UCSD-AML1 (cell line): ENCODE measurements around the gene ZNF583.

Experiments
- DNase-seq: peaks from one replicate; lab custom pipeline; 2025; ENCODE audit not compliant: unreplicated experiment; lab: John Stamatoyannopoulos, UW

ZNF583 gene

DNA sequence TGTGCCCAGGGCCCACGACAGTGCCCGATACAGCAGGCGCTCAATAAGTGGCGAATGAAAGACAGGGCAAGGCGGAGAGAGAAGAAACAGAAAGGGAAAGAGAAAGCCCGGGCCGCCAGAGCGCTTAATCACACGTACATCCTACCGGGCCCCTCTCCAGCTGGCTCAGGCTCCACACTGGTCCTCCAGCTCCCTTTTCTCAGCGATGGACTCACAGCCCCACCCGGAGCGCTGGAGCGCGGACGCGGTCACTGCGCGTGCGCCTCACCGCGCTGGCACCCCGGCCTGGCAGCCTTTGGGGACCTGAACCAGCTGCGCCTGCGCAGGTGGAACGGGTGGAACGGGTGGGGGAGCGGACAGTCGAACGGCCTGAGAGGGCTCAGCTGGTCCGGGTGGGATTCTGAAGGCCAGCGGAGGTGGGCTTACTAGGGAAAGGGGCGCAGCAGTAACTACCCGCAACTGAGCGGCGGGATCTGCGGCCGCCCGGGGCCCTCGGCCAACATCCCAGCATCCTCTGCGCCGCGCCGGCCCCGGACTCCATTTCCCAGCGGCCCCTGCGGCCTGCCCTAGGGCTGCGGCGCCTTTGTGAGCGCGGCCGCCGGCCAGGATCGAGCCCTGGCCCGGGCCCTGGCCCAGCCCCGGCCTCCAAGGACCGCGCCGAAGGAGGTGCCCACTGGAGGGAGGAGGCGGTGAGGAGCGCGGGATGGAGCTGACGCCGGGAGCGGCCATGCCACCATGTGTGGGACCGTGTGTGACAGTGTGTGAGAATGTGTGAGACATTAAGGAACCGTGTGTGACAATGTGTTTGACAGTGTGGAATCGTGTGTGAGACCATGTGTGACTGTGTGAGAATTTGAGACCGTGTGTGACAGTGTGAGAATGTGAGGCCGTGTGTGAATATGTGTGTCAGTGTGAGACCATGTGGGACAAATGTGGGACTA lies at the start of gene ZNF583:
ZNF583 (plus strand) TSS at position 569 of the 941 bp plus-strand sequence. CDS start 2,783 bp downstream, outside the sequence.
- DNase-seq: peak; percentile 92

DNA sequence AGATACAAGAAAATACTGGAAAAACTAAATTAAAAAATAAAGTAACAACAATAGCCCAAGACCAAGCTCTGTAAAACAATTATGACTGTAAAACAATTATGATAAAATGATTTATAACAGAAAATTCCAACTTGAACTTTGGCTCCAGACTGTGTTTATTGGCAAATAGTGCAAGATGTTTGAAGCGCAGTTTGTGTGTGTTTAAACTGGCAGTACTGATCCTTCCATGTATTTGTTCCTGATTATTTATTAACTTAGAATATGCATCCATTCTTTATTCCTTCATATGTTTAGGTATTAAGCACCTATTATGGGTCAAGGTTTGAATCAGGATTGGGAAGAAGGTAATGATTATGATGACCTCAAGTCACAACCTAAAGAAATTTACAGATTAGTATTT lies 48.6 kb upstream of the ZNF583 start:
- DNase-seq: no peak

DNA sequence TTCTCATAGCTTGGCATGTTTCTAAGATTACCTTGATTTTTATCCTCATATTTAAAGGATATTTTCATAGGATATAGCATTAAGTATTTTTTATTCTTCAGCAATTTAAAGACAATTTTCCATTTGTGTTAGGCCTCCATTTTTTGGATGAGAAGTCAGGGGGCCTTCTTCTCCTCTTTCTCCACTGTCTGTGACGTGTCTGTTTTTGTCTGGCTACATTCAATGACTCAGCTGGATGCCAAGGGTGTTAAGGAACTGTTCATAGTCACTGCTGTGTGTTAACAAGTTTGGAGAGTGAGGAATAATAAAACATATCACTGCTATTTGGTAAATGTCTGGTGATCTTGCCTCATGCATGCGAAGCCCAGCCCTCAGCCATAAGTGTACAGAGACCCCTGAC lies 47.2 kb upstream of the ZNF583 start:
- DNase-seq: no peak

DNA sequence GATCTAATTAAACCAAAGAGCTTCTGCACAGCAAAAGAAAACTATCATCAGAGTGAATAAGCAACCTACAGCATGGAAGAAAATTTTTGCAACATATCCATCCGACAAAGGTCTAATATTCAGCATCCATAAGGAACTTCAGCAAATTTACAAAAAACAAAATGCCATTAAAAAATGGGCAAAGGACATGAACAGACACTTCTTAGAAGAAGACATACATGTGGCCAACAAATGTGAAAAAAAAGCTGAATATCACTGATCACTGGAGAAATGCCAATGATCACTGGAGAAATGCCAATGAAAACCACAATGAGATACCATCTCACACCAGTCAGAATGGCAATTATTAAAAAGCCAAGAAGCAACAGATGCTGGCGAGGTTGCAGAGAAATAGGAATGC lies 43.3 kb upstream of the ZNF583 start:
- DNase-seq: no peak

GRCh38 chr19:56367829-56368711 lies 36.1 kb upstream of the ZNF583 start:
- DNase-seq: no peak

DNA sequence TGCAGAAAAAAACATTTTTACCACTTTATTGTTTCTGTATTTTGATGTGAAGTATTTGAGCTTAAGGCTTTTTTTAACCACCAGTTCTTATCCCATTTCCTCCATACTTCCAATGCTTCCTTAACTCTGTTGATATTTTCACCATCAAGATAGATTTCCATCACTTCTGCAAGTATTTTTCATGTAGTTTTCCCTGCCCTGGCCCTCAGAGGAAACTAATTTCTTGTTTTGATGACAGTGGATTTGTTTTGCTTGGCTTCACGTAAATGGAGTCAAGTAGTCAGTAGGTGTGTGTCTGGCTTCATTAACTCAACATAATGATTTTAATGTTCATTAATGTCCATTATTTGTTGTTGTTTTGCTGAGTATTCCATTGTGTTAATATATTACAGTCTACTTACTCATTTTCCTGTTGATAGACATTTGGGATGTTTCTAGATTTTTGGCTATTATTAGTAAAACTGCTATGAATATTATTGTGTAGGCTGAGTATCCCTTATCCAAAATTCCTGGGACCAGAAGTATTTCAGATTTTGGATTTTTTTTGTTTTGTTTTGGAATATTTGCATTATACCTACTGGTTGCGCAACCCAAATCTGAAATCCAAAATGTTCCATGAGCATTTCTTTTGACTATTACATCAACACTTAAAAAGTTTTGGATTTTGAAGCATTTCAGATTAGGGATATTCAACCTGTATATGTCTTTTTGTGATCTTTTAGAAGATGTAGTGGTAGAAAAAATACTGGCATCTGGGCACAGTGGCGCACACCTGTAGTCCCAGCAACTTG lies 34.1 kb upstream of the ZNF583 start:
- no peak for DNase-seq

- no peak for DNase-seq
These were observed 31.9 kb upstream of the ZNF583 start for GRCh38 chr19:56372281-56372680.

DNA sequence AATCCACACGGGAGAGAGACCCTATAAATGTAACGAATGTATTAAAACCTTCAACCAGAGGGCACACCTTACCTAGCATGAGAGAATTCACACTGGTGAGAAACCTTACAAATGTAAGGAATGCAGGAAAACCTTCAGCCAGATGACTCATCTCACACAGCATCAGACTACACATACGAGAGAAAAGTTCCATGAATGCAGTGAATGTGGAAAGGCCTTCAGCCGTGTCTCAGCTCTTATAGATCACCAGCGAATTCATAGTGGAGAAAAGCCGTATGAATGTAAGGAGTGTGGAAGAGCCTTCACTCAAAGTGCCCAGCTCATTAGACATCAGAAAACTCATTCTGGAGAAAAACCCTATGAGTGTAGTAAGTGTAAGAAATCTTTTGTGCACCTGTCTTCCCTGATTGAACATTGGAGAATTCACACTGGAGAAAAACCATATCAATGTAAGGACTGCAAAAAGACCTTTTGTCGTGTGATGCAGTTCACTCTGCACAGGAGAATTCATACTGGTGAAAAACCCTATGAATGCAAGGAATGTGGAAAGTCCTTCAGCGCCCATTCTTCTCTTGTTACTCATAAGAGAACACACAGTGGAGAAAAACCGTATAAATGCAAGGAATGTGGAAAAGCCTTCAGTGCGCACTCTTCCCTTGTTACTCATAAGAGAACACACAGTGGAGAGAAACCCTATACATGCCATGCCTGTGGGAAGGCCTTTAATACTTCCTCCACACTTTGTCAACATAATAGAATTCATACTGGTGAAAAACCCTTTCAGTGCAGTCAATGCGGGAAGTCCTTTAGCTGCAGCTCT lies 26.8 kb upstream of the ZNF583 start:
- DNase-seq: no peak

GRCh38 chr19:56383826-56384605 lies 20.1 kb upstream of the ZNF583 start:
- no peak for DNase-seq

- DNase-seq: peak; percentile 90
These were observed 10.8 kb upstream of the ZNF583 start, which contains the start of gene ZNF582 for GRCh38 chr19:56393119-56394012. Gene ZNF582, minus strand, starts transcription at chr19:56393534. Its CDS starts 1,782 bp downstream, at chr19:56391752.

- no peak for DNase-seq
These were observed 5.3 kb upstream of the ZNF583 start for GRCh38 chr19:56398809-56399208.

DNA sequence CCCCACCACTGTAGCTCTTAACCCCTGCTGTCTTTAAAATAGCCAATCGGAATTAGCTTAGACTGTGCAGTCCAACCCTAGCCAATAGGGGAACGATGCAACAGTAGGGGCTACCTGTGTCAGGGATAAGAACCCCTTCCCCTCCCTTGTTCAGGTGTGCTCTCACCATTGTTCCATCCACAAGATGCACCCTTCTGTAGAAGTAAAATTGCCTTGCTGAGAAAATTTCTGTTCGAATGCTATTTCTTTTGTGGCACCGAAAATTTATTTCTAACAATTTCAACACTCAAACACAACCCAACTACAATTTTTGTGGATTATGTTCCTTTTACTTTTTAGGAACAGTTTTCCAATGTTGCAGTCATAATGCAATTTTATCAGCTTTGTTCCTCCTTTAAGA lies 3.6 kb upstream of the ZNF583 start:
- no peak for DNase-seq

DNA sequence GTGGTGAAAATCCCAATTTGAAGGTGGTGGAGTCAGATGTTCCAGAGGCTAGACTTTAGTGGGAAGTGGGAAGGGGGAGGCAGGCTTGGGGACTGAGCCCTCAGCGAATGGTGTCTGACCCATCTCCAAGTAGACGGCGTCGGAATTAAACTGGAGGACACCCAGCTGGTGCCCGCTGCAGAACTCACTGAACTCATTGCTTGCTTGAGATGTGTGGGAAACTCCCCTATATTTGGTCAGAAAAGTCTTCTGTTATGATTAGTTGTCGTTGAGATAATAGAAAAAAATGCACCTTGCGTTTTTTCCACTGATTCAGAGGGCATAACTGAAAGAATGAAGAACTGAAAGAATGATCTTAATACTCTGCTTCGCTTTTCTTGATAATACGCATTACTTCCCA lies 871 bp upstream of the ZNF583 start:
- no peak for DNase-seq

DNA sequence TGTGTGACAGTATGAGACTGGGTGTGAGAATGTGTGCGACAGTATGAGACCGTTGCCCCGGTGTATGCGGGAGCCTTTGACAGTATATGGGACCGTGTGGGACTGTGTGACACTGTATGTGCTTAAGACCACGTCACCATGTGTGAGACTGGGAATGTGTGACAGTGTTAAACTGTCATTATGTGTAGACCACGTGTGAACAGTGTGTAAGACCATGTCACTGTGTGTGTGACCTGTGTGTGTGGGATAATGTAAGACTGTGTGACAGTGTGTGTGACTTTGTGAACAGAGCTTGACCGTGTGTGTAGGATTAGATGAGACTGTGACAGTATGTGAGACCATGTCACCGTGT lies 549 bp downstream of the ZNF583 start:
- no peak for DNase-seq

DNA sequence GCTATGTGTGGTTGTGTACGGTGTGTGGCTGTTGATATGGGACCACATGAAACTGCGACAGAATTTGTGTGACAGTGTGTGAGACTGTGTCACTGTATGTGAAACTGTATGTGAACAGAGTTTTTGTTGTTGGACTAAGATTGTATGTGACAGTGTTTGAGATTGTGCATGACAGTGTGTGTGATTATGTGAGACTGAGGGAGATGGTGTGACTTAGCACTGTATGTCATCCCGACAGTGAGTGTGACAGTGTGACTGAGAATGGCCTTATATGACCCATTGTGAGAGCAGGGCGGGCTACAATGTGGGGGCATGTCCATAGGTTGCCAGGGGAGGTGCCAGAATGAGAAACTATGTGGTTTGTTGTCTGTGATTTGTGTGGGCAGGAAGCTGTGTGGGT lies 930 bp downstream of the ZNF583 start:
- DNase-seq: no peak

GRCh38 chr19:56423276-56423984 lies 19.3 kb downstream of the ZNF583 start:
- DNase-seq: no peak

DNA sequence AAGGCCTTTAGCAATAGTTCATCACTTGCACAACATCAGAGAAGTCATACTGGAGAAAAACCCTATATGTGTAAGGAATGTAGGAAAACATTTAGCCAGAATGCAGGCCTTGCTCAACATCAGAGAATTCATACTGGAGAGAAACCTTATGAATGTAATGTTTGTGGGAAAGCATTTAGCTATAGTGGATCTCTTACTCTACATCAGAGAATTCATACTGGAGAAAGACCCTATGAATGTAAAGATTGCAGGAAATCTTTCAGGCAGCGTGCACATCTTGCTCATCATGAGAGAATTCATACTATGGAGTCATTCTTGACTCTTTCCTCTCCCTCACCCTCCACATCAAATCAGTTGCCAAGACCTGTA lies 19.8 kb downstream of the ZNF583 start:
- DNase-seq: no peak
